Activated CD8-positive, alpha-beta memory T cell treated with anti-CD3 and anti-CD28 coated beads, Interleukin-2, amount 10 ng/mL, durations not matched to agents 7 days and 5 days (primary cell): ENCODE measurements around the gene KLHDC8B. TPM values are rescaled to one million over a fixed set of nuclear protein-coding genes. Genes with fewer than 3 reads are reported as not detected.
"Not testable (repeated sequence)": the region's sequence is repeated elsewhere in the genome, so short reads cannot be mapped to it uniquely, and the experiment has no call there.

ENCODE experiments used
- ATAC-seq: fragments of 150-1000 bp; cut with Tn5 transposase; one replicate; pipeline ENCODE4 v1.10.0; 2021; ENCODE audit warnings: moderate library complexity
- CTCF ChIA-PET: fragments of 350-600 bp; sonication (Branson Sonifier 250); formaldehyde crosslinking; loops from one replicate; lab custom pipeline; 2021; ENCODE audit warnings: antibody characterized with exemption; lab: Charles Lee
- DNase-seq: peaks from one replicate; pipeline ENCODE4 v3.0.0-alpha.2; 2020
- H3K27ac Mint-ChIP-seq: one replicate; pipeline ENCODE4 v1.8.0; 2021; ENCODE audit warnings: mild to moderate bottlenecking, mixed read lengths
- H3K27me3 Mint-ChIP-seq: one replicate; pipeline ENCODE4 v1.8.0; 2021; ENCODE audit warnings: mixed read lengths
- H3K36me3 Mint-ChIP-seq: one replicate; pipeline ENCODE4 v1.8.0; 2021; ENCODE audit warnings: mild to moderate bottlenecking, mixed read lengths
- H3K4me1 Mint-ChIP-seq: one replicate; pipeline ENCODE4 v1.8.0; 2021; ENCODE audit warnings: mixed read lengths
- H3K4me3 Mint-ChIP-seq: one replicate; pipeline ENCODE4 v1.8.0; 2021; ENCODE audit warnings: mild to moderate bottlenecking, moderate library complexity, mixed read lengths
- H3K9me3 Mint-ChIP-seq: one replicate; pipeline ENCODE4 v1.8.0; 2022; ENCODE audit warnings: low read depth, mixed read lengths
- total RNA-seq, 2 experiments: library from RNA; stranded (reverse); gene quantifications; one replicate each; pipeline ENCODE4 v1.2.3, GENCODE V29; 2021

The KLHDC8B gene
- total RNA-seq, 2 experiments from 2014 or later = 0.80 to 1.3 TPM

DNA sequence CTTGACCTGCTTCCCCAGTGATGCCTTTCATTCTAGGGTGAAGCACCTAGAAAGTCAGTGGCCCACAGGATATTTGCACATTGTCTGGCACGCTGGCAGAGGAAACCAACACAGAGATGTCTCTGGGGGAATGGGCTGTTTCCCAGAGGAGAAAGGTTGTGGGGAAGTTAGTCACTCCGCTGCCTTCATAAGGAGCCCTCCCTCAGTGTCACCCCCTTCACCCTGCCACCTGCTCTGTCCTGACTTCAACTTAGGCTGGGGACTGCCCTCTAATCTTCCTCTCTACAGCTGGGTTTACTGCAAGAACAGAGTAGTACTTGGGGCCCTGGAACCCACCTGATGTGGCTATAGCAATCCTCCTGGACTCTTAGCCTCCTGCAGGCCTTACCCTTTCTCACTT, 5.7 kb downstream of the KLHDC8B start:
- no peak for DNase-seq
- CTCF ChIA-PET = no interaction called here
- H3K4me3 Mint-ChIP-seq = no peak overlapping the region
- H3K27me3 Mint-ChIP-seq = peaks cover 4% of the 10 kb centered on the region
- H3K36me3 Mint-ChIP-seq = no peaks in the 10 kb centered on the region
- no peaks in the 10 kb centered on the region for H3K9me3 Mint-ChIP-seq
- peaks cover 12% of the 10 kb centered on the region for H3K4me1 Mint-ChIP-seq
- ATAC-seq = no peak
- H3K27ac Mint-ChIP-seq = no peak overlapping the region

GRCh38 chr3:49180116-49180515, 8.7 kb downstream of the KLHDC8B start:
- no peaks in the 10 kb centered on the region for H3K36me3 Mint-ChIP-seq
- no peaks in the 10 kb centered on the region for H3K9me3 Mint-ChIP-seq
- H3K4me3 Mint-ChIP-seq = no peak overlapping the region
- no peak overlapping the region for H3K27ac Mint-ChIP-seq
- DNase-seq (no peak), ATAC-seq (no peak)
- H3K27me3 Mint-ChIP-seq = peaks cover 4% of the 10 kb centered on the region
- CTCF ChIA-PET = interaction anchor here (0.6 to 3.9 kb wide), 2 partner anchors 9 to 163 kb away, joined by 3 to 18 read pairs; partner anchors contain the start of gene KLHDC8B
- H3K4me1 Mint-ChIP-seq = no peaks in the 10 kb centered on the region

- ATAC-seq = no peak
- Mint-ChIP-seq H3K27ac (no peak overlapping the region), H3K36me3 (no peaks in the 10 kb centered on the region), H3K4me1 (no peaks in the 10 kb centered on the region), H3K27me3 (peaks cover 4% of the 10 kb centered on the region), H3K4me3 (no peak overlapping the region), H3K9me3 (no peaks in the 10 kb centered on the region)
- CTCF ChIA-PET = interaction anchor here (0.7 to 3.9 kb wide), 2 partner anchors 10 to 13 kb away, joined by 3 to 18 read pairs; partner anchors contain the start of gene KLHDC8B
- no peak for DNase-seq
Measured at GRCh38 chr3:49181351-49181750, 10.0 kb downstream of the KLHDC8B start.

DNA sequence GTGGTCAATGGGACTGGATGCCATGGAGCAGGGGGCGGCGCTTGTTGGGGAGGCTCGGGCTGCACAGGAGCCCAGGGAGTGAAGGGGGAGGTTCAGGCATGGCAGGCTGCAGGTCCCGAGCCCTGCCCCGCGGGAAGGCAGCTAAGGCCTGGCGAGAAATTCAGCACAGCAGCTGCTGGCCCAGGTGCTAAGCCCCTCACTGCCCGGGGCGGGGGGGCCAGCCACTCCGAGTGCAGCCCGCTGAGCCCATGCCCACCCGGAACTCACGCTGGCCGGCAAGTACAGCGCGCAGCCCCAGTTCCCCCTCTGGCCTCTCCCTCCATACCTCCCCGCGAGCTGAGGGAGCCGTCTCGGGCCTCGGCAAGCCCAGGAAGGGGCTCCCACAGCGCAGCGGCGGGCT, 11.3 kb downstream of the KLHDC8B start:
- Mint-ChIP-seq H3K27ac (no peak overlapping the region), H3K36me3 (no peaks in the 10 kb centered on the region), H3K9me3 (no peaks in the 10 kb centered on the region), H3K4me1 (peaks cover 3% of the 10 kb centered on the region), H3K4me3 (no peak overlapping the region), H3K27me3 (peaks cover 11% of the 10 kb centered on the region)
- DNase-seq (no peak), ATAC-seq (no peak)
- CTCF ChIA-PET = interaction anchor here (3.9 kb wide), 1 partner anchor 12 kb away, joined by 18 read pairs; the partner anchor contains the start of gene KLHDC8B

GRCh38 chr3:49183873-49184272, 12.5 kb downstream of the KLHDC8B start:
- Mint-ChIP-seq H3K36me3 (no peaks in the 10 kb centered on the region), H3K4me1 (peaks cover 3% of the 10 kb centered on the region), H3K4me3 (no peak overlapping the region), H3K27ac (no peak overlapping the region), H3K9me3 (no peaks in the 10 kb centered on the region), H3K27me3 (peaks cover 10% of the 10 kb centered on the region)
- CTCF ChIA-PET = interaction anchor here (1.1 kb wide), 1 partner anchor 13 kb away, joined by 4 read pairs; the partner anchor contains the start of gene KLHDC8B
- DNase-seq (no peak), ATAC-seq (no peak)

GRCh38 chr3:49191741-49192140, 20.3 kb downstream of the KLHDC8B start:
- H3K4me1 Mint-ChIP-seq = peaks cover 3% of the 10 kb centered on the region
- H3K36me3 Mint-ChIP-seq = no peaks in the 10 kb centered on the region
- no peak overlapping the region for H3K27ac Mint-ChIP-seq
- no peak overlapping the region for H3K4me3 Mint-ChIP-seq
- ATAC-seq (no peak), DNase-seq (no peak)
- no peaks in the 10 kb centered on the region for H3K9me3 Mint-ChIP-seq
- CTCF ChIA-PET = no interaction called here
- H3K27me3 Mint-ChIP-seq = peaks cover 20% of the 10 kb centered on the region

DNA sequence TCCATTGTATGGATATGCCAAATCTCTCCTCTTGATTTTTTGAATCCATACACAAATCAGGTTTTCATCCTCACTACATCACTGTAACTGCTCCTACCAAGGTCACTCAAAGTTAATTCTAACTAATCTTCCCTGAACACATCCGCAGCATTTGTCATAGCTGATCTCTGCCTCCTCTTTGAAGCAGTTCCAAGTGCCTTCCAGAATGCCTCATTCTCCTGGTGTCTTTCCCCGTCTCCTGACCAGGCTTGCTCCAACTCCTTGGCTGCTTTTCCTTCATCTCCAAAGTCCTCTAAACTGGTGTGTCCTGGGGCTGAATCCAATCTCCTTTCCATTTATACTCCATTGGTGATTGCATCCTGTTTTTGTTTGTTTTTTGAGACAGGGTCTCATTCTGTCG, 26.8 kb downstream of the KLHDC8B start:
- ATAC-seq = no peak
- CTCF ChIA-PET = interaction anchor here (0.7 kb wide), 1 partner anchor 300 kb away, joined by 3 read pairs; no protein-coding TSS in a partner anchor
- Mint-ChIP-seq H3K27me3 (peaks cover 7% of the 10 kb centered on the region), H3K9me3 (no peaks in the 10 kb centered on the region), H3K4me3 (no peak overlapping the region), H3K4me1 (no peaks in the 10 kb centered on the region), H3K36me3 (no peaks in the 10 kb centered on the region), H3K27ac (no peak overlapping the region)
- no peak for DNase-seq

DNA sequence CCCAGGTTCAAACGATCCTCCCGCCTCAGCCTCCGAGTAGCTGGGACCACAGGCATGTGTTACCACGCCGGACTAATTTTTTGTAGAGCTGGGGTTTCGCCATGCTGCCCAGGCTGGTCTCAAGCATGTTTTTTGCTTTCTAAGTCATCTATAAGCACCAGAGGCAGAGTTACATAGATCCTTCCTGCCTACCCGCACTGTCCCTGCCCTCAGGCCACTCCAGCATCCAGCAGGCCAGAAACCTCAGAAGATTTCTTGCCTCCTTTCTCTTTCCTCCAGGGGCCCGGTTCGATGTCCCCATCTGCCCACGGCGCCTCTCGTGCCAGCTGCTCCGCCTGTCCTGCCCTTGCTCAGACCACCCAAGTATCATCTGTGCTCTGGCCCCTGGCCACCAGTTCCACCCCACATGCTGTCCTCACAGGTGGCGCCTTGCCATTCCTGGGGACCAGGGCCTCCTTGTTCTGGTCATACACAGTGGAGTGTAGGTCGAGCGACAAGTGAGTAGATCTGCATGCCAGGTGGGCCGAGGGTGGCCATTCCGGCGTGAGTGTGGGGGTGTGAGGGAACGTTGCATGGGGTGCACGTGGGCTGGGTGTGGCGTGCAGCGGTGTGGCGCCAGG, 27.3 kb downstream of the KLHDC8B start:
- Mint-ChIP-seq H3K27me3 (peaks cover 9% of the 10 kb centered on the region), H3K27ac (no peak overlapping the region), H3K9me3 (no peaks in the 10 kb centered on the region), H3K4me1 (no peaks in the 10 kb centered on the region), H3K36me3 (no peaks in the 10 kb centered on the region), H3K4me3 (no peak overlapping the region)
- ATAC-seq (no peak), DNase-seq (no peak)
- CTCF ChIA-PET = interaction anchor here (0.7 kb wide), 1 partner anchor 299 kb away, joined by 3 read pairs; no protein-coding TSS in a partner anchor

DNA sequence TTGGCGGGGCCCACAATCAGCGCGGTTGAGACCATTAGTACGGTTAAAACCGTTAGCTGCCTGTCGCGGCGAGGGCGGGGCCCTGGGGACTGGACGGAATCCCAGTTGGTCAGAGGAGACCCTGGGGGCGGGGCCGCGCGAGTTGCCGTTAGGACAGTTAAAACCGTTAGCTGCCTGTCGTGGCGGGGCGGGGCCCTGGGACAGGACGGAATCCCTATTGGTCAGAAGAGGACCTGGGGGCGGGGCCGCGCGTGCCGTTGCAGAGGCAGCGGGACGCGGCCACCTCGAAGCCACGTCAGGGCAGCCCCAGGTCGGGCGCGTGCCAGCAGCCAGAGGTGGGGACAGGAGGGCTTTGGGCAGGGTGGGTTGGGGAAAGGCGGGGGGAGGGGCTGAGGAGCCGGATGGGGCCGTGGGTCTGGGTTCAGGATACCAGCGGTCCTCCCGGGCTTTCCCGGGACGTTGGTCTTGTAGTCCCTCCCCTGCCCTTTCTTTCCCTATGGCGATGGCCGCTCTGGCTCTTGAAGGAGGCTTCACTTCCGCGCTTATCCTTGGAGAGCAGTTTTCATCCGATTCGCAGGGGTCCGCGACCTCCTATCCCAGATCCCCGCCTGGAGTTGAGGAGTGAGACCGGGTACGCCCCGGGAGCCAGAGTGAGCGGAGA, 28.0 kb downstream of the KLHDC8B start:
- Mint-ChIP-seq H3K27ac (no peak overlapping the region), H3K4me1 (no peaks in the 10 kb centered on the region), H3K4me3 (no peak overlapping the region), H3K9me3 (no peaks in the 10 kb centered on the region), H3K27me3 (peaks cover 14% of the 10 kb centered on the region), H3K36me3 (no peaks in the 10 kb centered on the region)
- ATAC-seq (no peak), DNase-seq (no peak)
- CTCF ChIA-PET = no interaction called here

GRCh38 chr3:49199900-49200281, 28.5 kb downstream of the KLHDC8B start:
- no peak for DNase-seq
- H3K4me1 Mint-ChIP-seq = no peaks in the 10 kb centered on the region
- CTCF ChIA-PET = no interaction called here

GRCh38 chr3:49213541-49213943, 42.1 kb downstream of the KLHDC8B start:
- DNase-seq = no peak
- Mint-ChIP-seq H3K4me1 (peaks cover 2% of the 10 kb centered on the region), H3K36me3 (no peaks in the 10 kb centered on the region), H3K4me3 (no peak overlapping the region), H3K27ac (no peak overlapping the region), H3K9me3 (no peaks in the 10 kb centered on the region), H3K27me3 (no peaks in the 10 kb centered on the region)
- CTCF ChIA-PET = no interaction called here
- ATAC-seq = no peak

More at GRCh38 chr3:49199900-49200281, 28.5 kb downstream of the KLHDC8B start:
- no peak overlapping the region for H3K27ac Mint-ChIP-seq
- H3K36me3 Mint-ChIP-seq = no peaks in the 10 kb centered on the region
- no peaks in the 10 kb centered on the region for H3K9me3 Mint-ChIP-seq
- no peak for ATAC-seq
- peaks cover 15% of the 10 kb centered on the region for H3K27me3 Mint-ChIP-seq
- H3K4me3 Mint-ChIP-seq = no peak overlapping the region

GRCh38 chr3:49213998-49214397, 42.6 kb downstream of the KLHDC8B start:
- no peaks in the 10 kb centered on the region for H3K27me3 Mint-ChIP-seq
- H3K9me3 Mint-ChIP-seq = no peaks in the 10 kb centered on the region
- ATAC-seq (no peak), DNase-seq (no peak)
- H3K36me3 Mint-ChIP-seq = no peaks in the 10 kb centered on the region
- CTCF ChIA-PET = no interaction called here
- H3K4me1 Mint-ChIP-seq = peaks cover 2% of the 10 kb centered on the region
- peak overlapping the region; percentile 29 for H3K27ac Mint-ChIP-seq
- H3K4me3 Mint-ChIP-seq = no peak overlapping the region

GRCh38 chr3:49216687-49217086, 45.3 kb downstream of the KLHDC8B start:
- H3K4me3 Mint-ChIP-seq, H3K27ac Mint-ChIP-seq, H3K9me3 Mint-ChIP-seq, H3K27me3 Mint-ChIP-seq, H3K36me3 Mint-ChIP-seq, H3K4me1 Mint-ChIP-seq, ATAC-seq, DNase-seq, CTCF ChIA-PET: not testable (repeated sequence)

DNA sequence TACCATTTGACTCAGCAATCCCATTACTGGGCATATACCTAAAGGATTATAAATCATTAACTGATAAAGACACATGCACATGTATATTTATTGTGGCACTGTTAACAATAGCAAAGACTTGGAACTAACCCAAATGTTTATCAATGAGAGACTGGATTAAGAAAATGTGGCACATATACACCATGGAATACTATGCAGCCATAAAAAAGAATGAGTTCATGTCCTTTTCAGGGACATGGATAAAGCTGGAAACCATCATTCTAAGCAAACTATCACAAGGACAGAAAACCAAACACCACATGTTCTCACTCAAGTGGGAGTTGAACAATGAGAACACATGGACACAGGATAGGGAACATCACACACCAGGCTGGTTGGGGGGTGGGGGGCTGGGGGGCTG, 45.7 kb downstream of the KLHDC8B start:
- H3K9me3 Mint-ChIP-seq, H3K27me3 Mint-ChIP-seq, H3K27ac Mint-ChIP-seq, CTCF ChIA-PET, H3K36me3 Mint-ChIP-seq, DNase-seq, H3K4me1 Mint-ChIP-seq, H3K4me3 Mint-ChIP-seq, ATAC-seq: not testable (repeated sequence)
